Retina (tissue), 1 donor: ENCODE measurements around the gene CD58.
"Not testable (repeated sequence)": the region's sequence is repeated elsewhere in the genome, so short reads cannot be mapped to it uniquely, and the experiment has no call there.

Experiments
- DNase-seq: peaks from one replicate; pipeline ENCODE4 v3.0.0-alpha.2; 2016

The CD58 gene

GRCh38 chr1:116569776-116570357, 959 bp downstream of the CD58 start:
- no peak for DNase-seq

GRCh38 chr1:116569381-116569670, 1.5 kb downstream of the CD58 start:
- no peak for DNase-seq

- DNase-seq = no peak
Observed at GRCh38 chr1:116568662-116569380, 2.0 kb downstream of the CD58 start.

- DNase-seq = no peak
Observed at GRCh38 chr1:116567790-116568661, 2.8 kb downstream of the CD58 start.

GRCh38 chr1:116565222-116565621, 5.6 kb downstream of the CD58 start:
- no peak for DNase-seq

- no peak for DNase-seq
Observed at GRCh38 chr1:116564426-116564825, 6.4 kb downstream of the CD58 start.

- DNase-seq = not testable (repeated sequence)
Observed at GRCh38 chr1:116562465-116562864, 8.4 kb downstream of the CD58 start.

GRCh38 chr1:116561563-116561962, 9.3 kb downstream of the CD58 start:
- no peak for DNase-seq

GRCh38 chr1:116560704-116561490, 9.9 kb downstream of the CD58 start:
- DNase-seq = no peak

- no peak for DNase-seq
Observed at GRCh38 chr1:116559304-116559761, 11.5 kb downstream of the CD58 start.

GRCh38 chr1:116558571-116558970, 12.3 kb downstream of the CD58 start:
- DNase-seq = no peak

GRCh38 chr1:116558140-116558549, 12.7 kb downstream of the CD58 start:
- peak; percentile 36 for DNase-seq

GRCh38 chr1:116557323-116557878, 13.4 kb downstream of the CD58 start:
- DNase-seq = no peak

GRCh38 chr1:116556289-116557006, 14.4 kb downstream of the CD58 start:
- DNase-seq = no peak

GRCh38 chr1:116554924-116555323, 15.9 kb downstream of the CD58 start:
- DNase-seq = no peak

GRCh38 chr1:116553386-116554115, 17.3 kb downstream of the CD58 start:
- no peak for DNase-seq

GRCh38 chr1:116546354-116546977, 24.4 kb downstream of the CD58 start:
- DNase-seq = no peak

- DNase-seq = no peak
Observed at GRCh38 chr1:116545359-116545705, 25.5 kb downstream of the CD58 start.

- no peak for DNase-seq
Observed at GRCh38 chr1:116544588-116545358, 26.1 kb downstream of the CD58 start.

- DNase-seq = no peak
Observed at GRCh38 chr1:116540088-116540487, 30.7 kb downstream of the CD58 start.
